GM10847 (cell line): ENCODE data around the gene ARRB1.

ENCODE experiments used
- POLR2A ChIP-seq: IDR thresholded peaks from 2 replicates; pipeline ENCODE4 v1.6.1; 2011; ENCODE audit not compliant: insufficient read length; ENCODE audit errors: extremely low read depth

Gene ARRB1

DNA sequence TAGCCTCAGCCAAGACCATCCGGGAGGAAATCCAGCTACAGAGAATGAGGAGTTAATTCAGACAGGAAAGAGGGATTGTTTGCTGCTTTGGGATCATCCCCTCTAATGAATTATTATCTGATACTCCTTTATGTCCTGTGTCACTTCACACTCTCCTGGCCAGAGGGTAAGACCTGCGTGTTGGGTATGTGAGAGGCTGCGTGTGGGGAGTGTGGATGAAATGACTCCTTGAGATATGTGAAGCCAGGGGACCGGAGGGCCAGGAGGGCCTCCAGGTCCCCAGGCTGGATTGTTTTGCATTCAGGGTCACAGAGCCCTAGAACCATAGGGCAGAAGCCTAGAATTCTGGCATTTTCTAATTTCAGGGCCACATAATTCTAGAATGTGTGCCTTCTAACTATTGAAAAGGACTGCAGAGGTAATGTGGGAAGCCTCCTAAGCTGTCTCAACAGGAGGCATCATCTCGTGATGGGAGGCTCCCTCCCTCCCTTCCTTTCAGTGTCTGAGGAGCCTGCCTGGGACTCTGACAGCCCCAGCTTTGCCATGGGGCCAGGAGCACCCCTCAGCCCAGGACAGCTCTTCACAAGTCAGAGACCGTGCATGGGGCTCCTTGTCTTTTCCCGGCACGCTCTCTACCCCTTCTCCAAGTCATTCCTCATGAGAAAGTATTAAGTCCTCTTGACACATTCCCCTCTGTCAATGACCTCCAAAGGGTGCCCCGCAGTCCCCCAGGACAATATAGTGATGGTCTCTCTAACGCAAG lies 107.2 kb downstream of the ARRB1 start:
- TF ChIP-seq POLR2A, result no peak

DNA sequence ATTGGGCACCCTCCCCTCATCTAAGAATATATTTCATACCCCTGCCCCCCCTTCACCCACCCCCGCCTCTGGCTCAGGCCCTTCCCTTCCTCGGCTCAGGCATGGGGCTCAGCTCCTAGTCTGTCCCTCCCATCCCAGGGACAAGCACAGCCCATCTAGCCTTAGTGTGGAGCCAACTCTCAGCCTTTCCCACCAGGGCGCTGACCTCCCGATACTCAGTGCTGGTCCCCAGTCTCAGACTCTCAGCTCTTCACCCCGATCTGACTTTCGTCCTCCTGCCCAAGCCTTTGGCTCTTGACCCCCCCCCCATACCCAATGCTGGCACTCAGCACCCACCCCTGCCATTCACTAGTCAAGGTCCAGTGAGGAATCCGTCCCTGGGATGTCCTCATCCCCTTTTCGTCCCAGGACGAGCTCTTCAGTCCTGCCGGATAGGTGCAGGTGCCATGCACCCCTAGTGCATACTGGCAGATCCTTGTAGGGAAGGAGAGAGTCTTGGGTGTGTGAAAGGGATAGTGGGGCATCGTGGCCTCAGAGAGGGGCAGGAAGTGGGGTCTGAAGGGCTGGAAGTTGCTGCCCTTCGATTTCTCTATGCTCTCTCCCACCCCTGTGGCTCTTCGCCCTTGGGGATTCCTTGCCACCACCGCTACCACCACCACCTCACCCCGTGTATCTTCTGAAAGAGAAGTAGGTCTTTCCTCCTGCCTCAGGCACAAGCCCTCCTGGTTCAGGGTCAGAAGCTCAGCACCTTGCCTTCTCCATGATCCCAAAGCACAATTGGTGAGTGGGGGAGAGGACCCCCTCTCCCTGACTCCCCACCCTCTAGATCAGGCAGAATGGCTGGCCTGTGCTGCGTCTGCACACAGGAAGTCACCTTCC lies 108.5 kb downstream of the ARRB1 start:
- TF ChIP-seq POLR2A, result no peak

DNA sequence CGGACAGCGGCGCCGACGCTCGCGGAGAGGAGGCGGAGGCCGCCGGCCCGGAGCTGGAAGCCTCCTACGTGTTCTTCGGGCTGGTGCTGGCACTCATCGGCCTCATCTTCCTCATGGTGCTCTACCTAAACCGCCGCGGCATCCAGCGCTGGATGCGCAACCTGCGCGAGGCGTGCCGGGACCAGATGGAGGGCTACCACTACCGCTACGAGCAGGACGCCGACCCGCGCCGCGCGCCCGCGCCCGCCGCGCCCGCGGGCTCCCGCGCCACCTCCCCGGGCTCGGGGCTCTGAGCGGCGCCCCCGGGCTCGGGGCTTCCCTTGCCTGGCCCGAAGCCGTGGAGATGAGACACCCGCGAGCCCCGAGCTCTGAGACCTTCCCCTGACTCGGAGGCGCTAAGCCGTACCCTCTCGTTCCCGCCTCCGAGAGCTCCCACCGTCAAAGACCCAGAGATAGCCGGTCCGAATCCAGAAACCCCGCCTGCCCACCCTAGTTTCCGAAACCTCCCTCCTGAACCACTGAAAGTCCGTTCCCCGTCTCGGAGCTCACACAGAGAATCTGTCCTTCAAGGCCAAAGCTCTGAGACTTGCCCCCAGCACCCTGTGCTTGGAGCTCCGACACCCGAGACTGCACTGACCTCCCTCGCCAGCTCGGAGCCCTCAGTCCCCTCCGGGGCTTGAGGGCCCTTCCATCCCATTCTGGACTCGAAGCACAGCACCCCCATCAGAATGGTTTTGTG lies 109.4 kb downstream of the ARRB1 start:
- TF ChIP-seq POLR2A, result no peak

DNA sequence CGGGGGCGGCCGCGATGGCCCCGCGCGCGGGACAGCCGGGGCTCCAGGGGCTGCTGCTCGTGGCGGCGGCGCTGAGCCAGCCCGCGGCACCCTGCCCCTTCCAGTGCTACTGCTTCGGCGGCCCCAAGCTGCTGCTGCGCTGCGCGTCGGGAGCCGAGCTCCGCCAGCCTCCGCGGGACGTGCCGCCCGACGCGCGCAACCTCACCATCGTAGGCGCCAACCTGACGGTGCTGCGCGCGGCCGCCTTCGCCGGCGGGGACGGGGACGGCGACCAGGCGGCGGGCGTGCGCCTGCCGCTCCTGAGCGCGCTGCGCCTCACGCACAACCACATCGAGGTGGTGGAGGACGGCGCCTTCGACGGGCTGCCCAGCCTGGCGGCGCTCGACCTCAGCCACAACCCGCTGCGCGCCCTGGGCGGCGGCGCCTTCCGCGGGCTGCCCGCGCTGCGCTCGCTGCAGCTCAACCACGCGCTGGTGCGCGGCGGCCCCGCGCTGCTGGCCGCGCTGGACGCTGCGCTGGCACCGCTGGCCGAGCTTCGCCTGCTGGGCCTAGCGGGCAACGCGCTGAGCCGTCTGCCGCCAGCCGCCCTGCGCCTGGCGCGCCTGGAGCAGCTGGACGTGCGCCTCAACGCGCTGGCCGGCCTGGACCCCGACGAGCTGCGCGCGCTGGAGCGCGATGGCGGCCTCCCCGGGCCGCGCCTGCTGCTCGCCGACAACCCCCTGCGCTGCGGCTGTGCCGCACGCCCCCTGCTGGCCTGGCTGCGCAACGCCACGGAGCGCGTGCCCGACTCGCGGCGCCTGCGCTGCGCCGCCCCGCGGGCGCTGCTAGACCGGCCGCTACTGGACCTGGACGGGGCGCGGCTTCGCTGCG lies 110.2 kb downstream of the ARRB1 start:
- TF ChIP-seq POLR2A, result no peak

DNA sequence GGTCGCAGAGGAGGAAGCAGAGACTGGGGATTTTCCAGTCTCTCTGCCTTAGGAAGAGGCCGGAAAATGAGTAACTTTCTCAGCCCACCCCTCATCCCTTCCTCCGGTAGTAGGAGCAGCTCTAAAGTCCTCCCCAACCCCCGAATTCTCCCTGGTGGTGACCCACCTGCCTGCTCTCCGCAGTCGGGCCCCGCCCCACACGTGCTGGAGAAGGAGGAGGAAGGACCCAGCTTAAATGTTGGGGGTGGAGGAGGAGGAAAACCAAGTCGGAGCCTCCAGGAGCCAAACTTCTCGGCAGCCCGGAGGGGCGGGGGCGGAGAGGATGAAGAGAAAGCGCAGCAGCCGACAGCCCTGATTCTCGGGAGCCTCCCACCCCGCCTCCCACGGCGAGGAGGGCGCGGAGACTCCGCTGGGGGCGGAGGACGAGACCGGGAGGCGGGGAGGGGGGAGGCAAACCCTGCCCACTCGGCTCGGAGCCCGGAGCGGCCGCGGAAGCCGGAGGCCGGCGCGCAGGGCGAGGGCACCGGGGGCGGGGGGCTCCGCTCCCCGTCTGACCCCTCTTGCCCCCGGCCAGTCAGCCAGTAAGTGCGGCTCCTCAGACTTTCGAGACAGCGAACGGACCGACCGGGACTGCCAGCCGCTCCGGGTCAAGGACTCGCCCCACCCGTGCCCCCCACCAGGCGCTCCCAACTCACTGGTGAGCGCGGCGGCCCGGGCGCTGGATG lies 111.0 kb downstream of the ARRB1 start, which contains the start of gene TPBGL:
TPBGL (plus strand) TSS at position 464 of the 725 bp plus-strand sequence. CDS start 276 bp downstream, outside the sequence.
- no peak for TF ChIP-seq POLR2A

DNA sequence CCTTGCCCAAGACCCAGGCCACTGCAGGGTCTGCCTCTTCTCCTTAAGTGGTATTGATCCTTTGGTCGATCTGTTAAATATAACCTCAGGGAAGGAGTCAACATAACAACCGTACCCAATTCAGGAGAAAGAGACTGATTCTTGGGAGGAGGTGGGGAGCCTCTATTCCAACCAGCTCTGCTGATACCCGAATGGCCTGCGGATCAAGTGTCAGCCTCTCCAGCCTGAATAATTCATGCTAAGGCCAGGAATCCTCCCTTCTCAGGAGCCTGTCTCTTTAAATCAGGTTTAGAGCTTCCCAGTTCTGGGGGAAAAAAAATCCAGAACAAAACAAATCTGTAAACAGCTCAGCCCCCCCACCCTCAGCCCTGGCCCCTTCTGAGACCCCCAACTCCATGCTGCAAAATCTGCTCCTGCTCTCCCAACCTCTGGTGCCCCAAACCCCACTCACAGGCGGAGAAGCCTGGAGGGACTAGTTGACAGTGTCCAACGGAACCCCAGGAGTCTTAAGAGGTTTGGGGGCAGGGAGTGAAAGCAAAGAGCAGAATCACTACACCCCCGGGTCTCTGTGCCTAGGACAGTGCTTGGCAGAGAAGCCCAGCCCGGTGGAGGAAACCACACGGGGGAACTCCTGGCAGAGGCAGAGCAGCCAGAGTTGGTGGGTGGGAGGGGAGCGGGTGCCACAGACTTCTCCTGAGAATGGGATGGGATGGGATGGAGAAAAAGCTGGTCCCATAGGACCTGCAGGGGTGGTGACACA lies 111.8 kb downstream of the ARRB1 start:
- no peak for TF ChIP-seq POLR2A

DNA sequence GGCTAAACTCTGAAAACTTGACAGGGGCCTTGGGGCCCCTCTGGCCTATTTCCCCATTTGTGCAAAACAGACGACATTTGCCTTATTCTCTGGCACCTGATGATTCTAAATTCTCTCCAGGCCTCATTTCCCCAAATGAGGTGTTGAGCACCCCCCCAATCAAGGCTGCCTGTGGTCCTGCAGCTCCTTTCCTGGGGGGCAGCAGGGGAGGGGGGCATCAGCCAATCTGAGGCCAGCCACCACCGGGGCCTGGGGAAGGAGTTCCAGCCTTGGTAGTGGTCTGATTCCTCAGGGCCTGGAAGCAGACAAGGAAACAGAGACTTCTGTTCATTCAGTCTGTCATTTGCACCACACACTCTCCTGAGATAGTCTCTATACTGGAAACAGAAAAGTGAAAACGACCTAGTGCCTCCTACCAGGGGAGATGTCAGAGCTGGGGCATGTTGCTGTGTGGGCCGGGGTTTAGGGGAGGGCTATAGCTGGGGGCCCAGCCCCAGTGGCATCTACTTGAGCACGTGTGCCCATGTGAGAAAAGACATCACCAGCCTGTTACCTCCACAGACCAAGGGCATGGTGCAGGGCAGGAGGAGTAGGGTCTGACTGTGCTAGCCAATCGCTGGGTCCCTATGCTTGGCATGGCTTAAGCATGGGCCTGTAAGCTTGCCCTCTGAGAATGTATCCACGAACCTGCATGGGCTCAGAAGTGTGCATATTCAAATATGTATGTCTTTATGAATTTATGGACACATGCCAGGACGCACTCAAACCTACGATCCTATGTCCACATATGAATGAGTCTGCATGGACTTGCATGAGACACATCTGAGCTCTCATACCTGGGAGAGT lies 112.6 kb downstream of the ARRB1 start:
- TF ChIP-seq POLR2A, result no peak

DNA sequence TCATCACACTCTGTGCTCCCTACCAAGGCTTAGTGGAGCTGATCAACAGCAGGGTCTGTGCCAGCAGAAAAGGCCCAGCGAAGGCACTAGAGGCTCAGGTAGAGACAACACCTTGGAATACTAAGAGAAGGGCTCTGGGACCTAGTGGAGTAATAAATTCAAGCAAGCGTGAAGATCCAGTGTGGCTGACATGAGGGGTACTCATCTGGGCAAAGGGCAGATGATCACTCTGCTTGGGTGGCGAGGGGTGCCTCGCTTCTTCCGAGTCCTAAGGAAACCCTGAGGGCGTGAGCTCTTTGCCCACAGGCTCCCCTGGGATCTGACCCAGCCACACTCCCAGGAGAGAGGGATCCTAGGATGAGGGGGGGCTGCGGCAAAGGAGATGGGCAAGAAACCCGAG lies 114.4 kb downstream of the ARRB1 start:
- TF ChIP-seq POLR2A, result no peak

DNA sequence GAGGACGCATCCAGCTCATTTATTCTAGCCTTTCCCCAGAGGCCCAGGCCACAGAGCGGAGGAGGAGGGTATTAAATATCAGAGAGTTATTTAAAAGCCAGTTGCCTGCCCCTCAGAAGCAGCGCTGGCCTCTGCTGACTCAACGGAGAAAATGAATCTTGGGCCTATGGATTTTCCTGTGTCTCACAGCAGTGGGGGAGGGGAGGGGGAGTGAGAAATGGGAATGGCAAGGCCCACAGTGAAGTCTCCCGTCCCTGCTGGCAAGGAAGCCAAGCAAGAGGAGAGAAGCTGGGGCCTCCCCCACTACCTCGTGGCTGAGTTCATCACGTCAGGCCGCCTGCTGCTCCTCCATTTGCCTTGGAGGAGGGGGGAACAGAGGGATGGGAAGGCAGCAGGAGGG lies 115.4 kb downstream of the ARRB1 start:
- no peak for TF ChIP-seq POLR2A

DNA sequence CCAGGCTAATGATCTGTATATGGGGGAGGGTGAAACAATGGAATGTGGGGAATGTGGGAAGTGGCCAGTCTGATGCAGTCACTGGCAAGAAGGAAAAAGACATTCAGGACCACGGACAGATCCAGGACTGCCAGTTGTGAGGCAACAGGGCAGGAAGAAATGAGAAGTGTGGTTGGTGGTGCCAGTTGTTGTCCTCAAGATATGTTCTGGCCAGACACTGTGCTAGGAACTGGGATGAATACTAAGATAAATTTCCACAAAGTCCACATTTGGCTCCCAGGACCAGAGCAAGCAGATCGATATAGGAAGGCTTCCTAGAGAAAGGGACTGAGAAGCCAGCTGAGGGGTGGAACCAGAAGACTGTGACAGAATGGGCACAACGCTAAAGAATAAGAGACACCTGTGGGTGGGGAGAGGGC lies 117.7 kb downstream of the ARRB1 start:
- TF ChIP-seq POLR2A, result no peak

DNA sequence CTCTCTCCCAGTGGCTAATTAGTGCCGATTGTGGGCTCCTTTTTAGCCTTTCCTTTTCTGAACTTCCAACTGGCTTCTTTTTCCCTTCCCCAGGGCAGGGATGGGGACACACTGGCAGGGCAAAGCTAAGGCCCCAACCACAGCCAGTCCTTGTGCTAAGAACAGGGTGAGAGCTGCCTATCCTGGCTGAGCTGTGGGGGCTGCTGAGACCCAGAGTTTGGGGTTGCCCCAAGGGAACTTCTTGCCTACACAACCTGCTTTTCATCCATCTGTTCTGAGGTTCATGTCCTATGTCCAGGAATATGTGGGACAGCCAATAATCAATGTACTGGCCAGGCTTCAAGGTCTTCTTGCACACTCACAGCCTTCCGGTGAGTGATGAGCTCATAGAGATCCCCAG lies 120.8 kb downstream of the ARRB1 start:
- no peak for TF ChIP-seq POLR2A

DNA sequence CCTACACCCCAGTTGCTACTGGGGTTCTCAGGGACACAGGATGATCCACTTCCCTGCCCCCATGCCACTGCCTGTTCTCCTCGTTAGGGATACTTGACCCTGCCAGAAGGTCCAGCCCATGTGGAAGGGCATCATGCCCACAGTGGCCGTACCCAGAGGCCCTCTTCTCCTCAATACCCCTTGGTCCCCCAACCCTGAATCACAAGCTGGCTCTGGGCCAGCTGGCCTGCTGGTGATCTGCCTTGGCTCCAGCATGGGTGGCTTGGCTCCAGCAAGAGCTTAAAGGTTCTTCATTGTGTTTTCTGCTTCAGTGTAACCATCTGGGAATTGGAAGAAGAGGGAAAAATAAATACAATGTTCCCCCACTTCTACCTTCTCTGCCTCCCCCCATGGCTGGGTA lies 122.0 kb downstream of the ARRB1 start:
- TF ChIP-seq POLR2A, result no peak
